ENCODE data around the gene TGFB1. TPM values are rescaled to one million over a fixed set of nuclear protein-coding genes. Genes with fewer than 3 reads are reported as not detected.
A peak's percentile ranks its signal among the peaks of the same experiment; 100 is the strongest.

Gene TGFB1
- total and polyA plus RNA-seq, 9 of the 15 experiments (the other 6 are each of a cell fraction or from before 2014, with no cell fraction given) = 0.24 to 159 (median 17.2) TPM

- TF ChIP-seq REST (IDR thresholded peaks at IDR 0.05; ENCODE audit: borderline replicate concordance) (no peak), REST (CRISPR knock-in tag; IDR thresholded peaks at IDR 0.05; ENCODE audit: low read depth) (no peak), NFE2 (IDR thresholded peaks at IDR 0.05; ENCODE audit: low read depth) (peak; percentile 50; the same call in 1 of the 2 replicates), CXXC5 (CRISPR knock-in tag; IDR thresholded peaks at IDR 0.05) (no peak; the same call in 1 of the 2 replicates), ETS1 (conservative IDR thresholded peaks at IDR 0.05; ENCODE audit: control insufficient read depth, low read depth, low read length) (0 out of 2 replicates have a peak, but pooled peaks have one; percentile 62), POLR3A (IDR thresholded peaks at IDR 0.05; ENCODE audit: borderline replicate concordance, extremely low read depth, insufficient read depth, insufficient read length) (no peak), MIER1 (IDR thresholded peaks at IDR 0.05; ENCODE audit: low read depth) (0 out of 2 replicates have a peak, but pooled peaks have one; percentile 21), BHLHE40 (IDR thresholded peaks at IDR 0.05; ENCODE audit: low read length) (0 out of 2 replicates have a peak, but pooled peaks have one; percentile 16), MED1 (CRISPR knock-in tag; IDR thresholded peaks at IDR 0.05; ENCODE audit: borderline replicate concordance) (no peak)
- TF ChIP-seq, protein P1, sequence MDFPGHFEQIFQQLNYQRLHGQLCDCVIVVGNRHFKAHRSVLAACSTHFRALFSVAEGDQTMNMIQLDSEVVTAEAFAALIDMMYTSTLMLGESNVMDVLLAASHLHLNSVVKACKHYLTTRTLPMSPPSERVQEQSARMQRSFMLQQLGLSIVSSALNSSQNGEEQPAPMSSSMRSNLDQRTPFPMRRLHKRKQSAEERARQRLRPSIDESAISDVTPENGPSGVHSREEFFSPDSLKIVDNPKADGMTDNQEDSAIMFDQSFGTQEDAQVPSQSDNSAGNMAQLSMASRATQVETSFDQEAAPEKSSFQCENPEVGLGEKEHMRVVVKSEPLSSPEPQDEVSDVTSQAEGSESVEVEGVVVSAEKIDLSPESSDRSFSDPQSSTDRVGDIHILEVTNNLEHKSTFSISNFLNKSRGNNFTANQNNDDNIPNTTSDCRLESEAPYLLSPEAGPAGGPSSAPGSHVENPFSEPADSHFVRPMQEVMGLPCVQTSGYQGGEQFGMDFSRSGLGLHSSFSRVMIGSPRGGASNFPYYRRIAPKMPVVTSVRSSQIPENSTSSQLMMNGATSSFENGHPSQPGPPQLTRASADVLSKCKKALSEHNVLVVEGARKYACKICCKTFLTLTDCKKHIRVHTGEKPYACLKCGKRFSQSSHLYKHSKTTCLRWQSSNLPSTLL (IDR thresholded peaks at IDR 0.05) = 0 out of 2 replicates have a peak, but pooled peaks have one; percentile 21
- TF ChIP-seq, protein P2, sequence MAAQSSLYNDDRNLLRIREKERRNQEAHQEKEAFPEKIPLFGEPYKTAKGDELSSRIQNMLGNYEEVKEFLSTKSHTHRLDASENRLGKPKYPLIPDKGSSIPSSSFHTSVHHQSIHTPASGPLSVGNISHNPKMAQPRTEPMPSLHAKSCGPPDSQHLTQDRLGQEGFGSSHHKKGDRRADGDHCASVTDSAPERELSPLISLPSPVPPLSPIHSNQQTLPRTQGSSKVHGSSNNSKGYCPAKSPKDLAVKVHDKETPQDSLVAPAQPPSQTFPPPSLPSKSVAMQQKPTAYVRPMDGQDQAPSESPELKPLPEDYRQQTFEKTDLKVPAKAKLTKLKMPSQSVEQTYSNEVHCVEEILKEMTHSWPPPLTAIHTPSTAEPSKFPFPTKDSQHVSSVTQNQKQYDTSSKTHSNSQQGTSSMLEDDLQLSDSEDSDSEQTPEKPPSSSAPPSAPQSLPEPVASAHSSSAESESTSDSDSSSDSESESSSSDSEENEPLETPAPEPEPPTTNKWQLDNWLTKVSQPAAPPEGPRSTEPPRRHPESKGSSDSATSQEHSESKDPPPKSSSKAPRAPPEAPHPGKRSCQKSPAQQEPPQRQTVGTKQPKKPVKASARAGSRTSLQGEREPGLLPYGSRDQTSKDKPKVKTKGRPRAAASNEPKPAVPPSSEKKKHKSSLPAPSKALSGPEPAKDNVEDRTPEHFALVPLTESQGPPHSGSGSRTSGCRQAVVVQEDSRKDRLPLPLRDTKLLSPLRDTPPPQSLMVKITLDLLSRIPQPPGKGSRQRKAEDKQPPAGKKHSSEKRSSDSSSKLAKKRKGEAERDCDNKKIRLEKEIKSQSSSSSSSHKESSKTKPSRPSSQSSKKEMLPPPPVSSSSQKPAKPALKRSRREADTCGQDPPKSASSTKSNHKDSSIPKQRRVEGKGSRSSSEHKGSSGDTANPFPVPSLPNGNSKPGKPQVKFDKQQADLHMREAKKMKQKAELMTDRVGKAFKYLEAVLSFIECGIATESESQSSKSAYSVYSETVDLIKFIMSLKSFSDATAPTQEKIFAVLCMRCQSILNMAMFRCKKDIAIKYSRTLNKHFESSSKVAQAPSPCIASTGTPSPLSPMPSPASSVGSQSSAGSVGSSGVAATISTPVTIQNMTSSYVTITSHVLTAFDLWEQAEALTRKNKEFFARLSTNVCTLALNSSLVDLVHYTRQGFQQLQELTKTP (IDR thresholded peaks at IDR 0.05; ENCODE audit: low read depth in 1 of 2, partially characterized antibody in 2 of 2) = peak in 1 of 2 experiments; percentile 32
Observed at GRCh38 chr19:41350735-41351338, 2.9 kb downstream of the TGFB1 start (continued).
